Measurements from ENCODE around the gene ADAMTS20.

ADAMTS20 gene

DNA sequence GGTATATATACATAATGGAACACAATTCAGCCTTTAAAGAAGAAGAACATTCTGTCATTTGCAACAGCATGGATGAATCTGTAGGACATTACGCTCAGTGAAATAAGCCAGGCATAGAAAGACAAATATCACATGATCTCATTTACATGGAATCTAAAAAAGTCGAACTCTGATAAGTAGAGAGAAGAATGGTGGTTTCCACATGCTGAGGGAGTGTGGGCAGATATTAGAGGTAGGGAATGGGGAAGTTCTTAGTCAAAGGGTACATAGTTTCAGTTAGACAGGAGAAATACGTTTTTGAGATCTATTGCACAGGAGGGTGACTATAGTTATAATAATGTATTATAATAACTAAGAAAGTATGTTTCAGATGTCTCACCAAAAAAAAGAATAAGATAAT lies 71.4 kb downstream of the ADAMTS20 start:
- H3K36me3 ChIP-seq, result no peaks in the 10 kb centered on the region
- no peak for DNase-seq
- intact Hi-C loops (cut with DNase I; ENCODE audit: low total_unique reads), result no loop called here
- no peaks in the 10 kb centered on the region for H3K4me1 ChIP-seq
- H3K27ac ChIP-seq, result no peak overlapping the region
- no peaks in the 10 kb centered on the region for H3K27me3 ChIP-seq
- H3K4me3 ChIP-seq, result no peak overlapping the region
- TF ChIP-seq, protein P1, sequence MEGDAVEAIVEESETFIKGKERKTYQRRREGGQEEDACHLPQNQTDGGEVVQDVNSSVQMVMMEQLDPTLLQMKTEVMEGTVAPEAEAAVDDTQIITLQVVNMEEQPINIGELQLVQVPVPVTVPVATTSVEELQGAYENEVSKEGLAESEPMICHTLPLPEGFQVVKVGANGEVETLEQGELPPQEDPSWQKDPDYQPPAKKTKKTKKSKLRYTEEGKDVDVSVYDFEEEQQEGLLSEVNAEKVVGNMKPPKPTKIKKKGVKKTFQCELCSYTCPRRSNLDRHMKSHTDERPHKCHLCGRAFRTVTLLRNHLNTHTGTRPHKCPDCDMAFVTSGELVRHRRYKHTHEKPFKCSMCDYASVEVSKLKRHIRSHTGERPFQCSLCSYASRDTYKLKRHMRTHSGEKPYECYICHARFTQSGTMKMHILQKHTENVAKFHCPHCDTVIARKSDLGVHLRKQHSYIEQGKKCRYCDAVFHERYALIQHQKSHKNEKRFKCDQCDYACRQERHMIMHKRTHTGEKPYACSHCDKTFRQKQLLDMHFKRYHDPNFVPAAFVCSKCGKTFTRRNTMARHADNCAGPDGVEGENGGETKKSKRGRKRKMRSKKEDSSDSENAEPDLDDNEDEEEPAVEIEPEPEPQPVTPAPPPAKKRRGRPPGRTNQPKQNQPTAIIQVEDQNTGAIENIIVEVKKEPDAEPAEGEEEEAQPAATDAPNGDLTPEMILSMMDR (IDR thresholded peaks at IDR 0.05), result no peak
- H3K9me3 ChIP-seq, result peaks cover 0 to 5% (median 0%) of the 10 kb centered on the region in 3 donors

DNA sequence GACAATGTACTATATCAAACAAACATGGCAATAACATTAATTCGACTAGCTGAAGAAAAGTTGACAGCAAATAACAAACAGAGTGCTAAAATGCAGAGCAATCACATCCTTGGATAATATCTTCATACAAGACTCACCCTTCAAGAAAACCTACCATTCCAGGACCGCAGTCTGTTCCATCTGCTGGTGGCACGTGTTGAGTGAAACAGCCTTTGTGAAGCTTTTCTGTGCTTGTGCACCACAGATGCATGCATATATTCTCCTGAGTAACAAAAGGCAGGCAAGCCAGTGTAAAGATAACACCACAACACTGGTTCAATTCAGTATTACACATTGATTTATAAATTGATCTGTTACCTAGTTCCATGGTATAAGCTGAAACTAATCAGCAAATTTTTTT lies 89.3 kb downstream of the ADAMTS20 start:
- Histone ChIP-seq H3K27ac (no peak overlapping the region), H3K4me3 (no peak overlapping the region), H3K9me3 (no peaks in the 10 kb centered on the region), H3K36me3 (no peaks in the 10 kb centered on the region), H3K27me3 (no peaks in the 10 kb centered on the region), H3K4me1 (no peaks in the 10 kb centered on the region)
- DNase-seq, result no peak
- intact Hi-C loops (cut with DNase I; ENCODE audit: low total_unique reads), result no loop called here
- TF ChIP-seq, protein P1 (IDR thresholded peaks at IDR 0.05), result no peak

DNA sequence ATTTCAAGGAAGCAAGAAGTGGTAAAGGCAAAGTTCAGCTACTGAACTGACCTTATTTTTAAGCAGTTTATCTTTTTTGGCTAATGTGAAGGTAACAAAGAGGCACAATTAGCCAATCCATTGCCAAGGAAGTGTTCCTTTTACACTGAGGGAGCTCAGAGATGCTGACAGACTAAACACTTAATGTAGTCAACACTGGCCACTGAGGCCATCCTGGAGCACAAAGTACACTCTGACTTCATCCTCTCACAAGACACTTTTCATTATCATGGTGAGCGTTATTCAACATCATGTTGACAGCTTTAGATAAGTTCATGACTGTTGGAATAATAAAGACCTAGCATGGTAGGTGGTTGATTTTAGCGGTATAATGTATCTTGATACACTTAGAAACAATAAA lies 89.9 kb downstream of the ADAMTS20 start:
- Histone ChIP-seq H3K27me3 (no peaks in the 10 kb centered on the region), H3K36me3 (no peaks in the 10 kb centered on the region), H3K4me3 (no peak overlapping the region), H3K9me3 (no peaks in the 10 kb centered on the region), H3K4me1 (no peaks in the 10 kb centered on the region), H3K27ac (no peak overlapping the region)
- DNase-seq, result no peak
- intact Hi-C loops (cut with DNase I; ENCODE audit: low total_unique reads), result no loop called here
- TF ChIP-seq, protein P1 (IDR thresholded peaks at IDR 0.05), result no peak

DNA sequence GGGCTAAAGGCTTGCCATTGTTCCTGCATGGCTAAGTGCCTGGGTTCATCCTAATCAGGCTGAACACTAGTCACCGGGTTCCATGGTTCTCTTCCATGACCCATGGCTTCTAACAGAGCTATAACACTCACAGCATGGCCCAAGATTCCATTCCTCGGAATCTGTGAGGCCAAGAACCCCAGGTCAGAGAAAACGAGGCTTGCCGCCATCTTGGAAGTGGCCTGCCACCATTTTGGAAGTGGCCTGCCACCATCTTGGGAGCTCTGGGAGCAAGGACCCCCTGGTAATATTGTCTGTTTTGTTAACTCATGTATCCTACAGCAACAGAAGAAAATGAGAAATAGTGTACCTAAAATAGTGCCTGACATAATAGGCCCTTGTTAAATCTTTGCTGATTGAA lies 92.7 kb downstream of the ADAMTS20 start:
- intact Hi-C loops (cut with DNase I; ENCODE audit: low total_unique reads), result no loop called here
- no peak for DNase-seq
- no peaks in the 10 kb centered on the region for H3K4me1 ChIP-seq
- no peak overlapping the region for H3K27ac ChIP-seq
- no peaks in the 10 kb centered on the region for H3K27me3 ChIP-seq
- H3K9me3 ChIP-seq, result peaks cover 0 to 6% (median 0%) of the 10 kb centered on the region in 3 donors
- no peak overlapping the region for H3K4me3 ChIP-seq
- no peaks in the 10 kb centered on the region for H3K36me3 ChIP-seq
- TF ChIP-seq, protein P1 (IDR thresholded peaks at IDR 0.05), result no peak

DNA sequence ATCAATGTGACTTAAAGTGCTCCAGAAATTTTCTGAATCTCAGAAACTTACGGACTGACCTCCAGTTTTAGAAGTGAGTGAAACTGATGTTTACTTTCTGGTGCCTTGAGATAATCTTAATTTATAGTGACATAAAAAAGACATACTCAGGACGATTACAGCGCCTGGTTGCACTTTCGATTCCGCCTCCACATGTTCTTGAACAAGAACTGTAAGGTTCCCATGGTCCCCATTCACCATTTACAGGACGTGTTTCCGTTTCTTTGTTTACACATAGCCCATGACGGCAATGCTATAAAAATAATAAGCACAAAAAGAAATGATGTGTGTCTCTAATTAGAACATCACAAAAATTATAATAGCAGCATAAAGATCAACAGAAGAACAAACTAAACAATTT lies 98.2 kb downstream of the ADAMTS20 start:
- Histone ChIP-seq H3K36me3 (no peaks in the 10 kb centered on the region), H3K4me1 (no peaks in the 10 kb centered on the region), H3K27ac (no peak overlapping the region), H3K4me3 (no peak overlapping the region), H3K9me3 (peaks cover 0 to 6% (median 0%) of the 10 kb centered on the region in 3 donors), H3K27me3 (no peaks in the 10 kb centered on the region)
- TF ChIP-seq, protein P1 (IDR thresholded peaks at IDR 0.05), result no peak
- intact Hi-C loops (cut with DNase I; ENCODE audit: low total_unique reads), result no loop called here
- no peak for DNase-seq

DNA sequence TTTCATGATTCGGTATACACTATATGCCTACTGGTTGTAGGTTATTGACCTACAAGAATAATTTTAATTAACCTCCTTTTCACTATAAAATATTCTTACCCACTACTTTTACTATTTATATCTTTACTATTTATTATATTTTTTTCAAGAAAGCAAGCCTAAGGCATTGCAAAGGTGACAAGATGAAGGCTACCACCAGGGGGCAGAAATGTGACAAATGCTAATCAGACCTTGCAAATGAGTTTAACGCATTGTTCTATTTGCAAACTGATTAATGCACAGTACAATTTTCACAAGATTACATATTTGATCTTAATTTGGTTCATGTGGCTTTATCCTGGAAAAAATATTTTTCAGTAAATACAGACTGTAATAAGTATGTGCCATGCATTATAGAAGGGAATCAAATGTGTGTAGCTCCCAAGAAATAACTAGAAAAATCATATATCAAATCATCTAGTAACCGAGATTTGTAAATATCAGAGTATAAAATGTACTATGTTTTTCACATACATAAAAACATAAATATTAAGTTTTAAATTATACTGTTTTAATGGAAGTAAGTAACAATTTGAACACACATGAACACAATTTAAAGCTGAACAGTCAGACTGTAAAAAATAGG lies 107.0 kb downstream of the ADAMTS20 start:
- intact Hi-C loops (cut with DNase I; ENCODE audit: low total_unique reads), result no loop called here
- DNase-seq, result peak in 1 of 2 donors; percentile 28
- no peaks in the 10 kb centered on the region for H3K4me1 ChIP-seq
- no peaks in the 10 kb centered on the region for H3K9me3 ChIP-seq
- TF ChIP-seq, protein P1 (IDR thresholded peaks at IDR 0.05), result peak in 1 of 2 experiments; percentile 33
- H3K36me3 ChIP-seq, result no peaks in the 10 kb centered on the region
- H3K4me3 ChIP-seq, result no peak overlapping the region
- no peaks in the 10 kb centered on the region for H3K27me3 ChIP-seq
- no peak overlapping the region for H3K27ac ChIP-seq

Data from tibial artery (tissue), 4 donors.